GM19023 (cell line): Measurements from ENCODE around the gene GALNT4.

Experiments used
- ATAC-seq: cut with Tn5 transposase; IDR thresholded peaks from one replicate; pipeline ENCODE4 v1.9.1; 2021; ENCODE audit warnings: mild to moderate bottlenecking, moderate library complexity; ENCODE audit not compliant: unreplicated experiment

Gene GALNT4

DNA sequence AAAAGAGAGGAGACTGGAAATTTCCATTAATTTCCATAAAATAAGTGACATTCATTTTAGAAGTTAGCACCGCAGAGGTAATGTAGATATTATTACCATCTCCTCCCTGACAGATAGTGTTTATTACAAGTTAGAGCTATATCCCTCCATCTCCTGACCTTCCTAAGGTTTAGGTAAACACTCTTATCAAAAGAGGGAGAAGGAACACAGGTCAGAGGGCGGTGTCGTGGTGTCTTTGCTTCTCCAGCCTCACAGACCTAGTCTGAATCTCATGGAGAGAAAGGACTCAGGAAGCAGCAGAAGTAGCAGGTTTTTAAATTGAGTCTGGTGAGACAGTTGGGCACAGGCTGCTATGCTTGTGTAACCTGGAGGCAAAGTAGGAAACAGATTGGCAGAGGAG, 12.8 kb upstream of the GALNT4 start:
- ATAC-seq, result no peak

- no peak for ATAC-seq
These were observed 5.1 kb upstream of the GALNT4 start for GRCh38 chr12:89529738-89530137.

GRCh38 chr12:89528434-89528833, 3.8 kb upstream of the GALNT4 start:
- no peak for ATAC-seq

- ATAC-seq, result peak; percentile 73
These were observed 1.5 kb upstream of the GALNT4 start, which contains the start of gene POC1B for GRCh38 chr12:89525824-89526770. Gene POC1B (minus strand): TSS chr12:89526047. CDS start chr12:89525895, 152 bp downstream.

DNA sequence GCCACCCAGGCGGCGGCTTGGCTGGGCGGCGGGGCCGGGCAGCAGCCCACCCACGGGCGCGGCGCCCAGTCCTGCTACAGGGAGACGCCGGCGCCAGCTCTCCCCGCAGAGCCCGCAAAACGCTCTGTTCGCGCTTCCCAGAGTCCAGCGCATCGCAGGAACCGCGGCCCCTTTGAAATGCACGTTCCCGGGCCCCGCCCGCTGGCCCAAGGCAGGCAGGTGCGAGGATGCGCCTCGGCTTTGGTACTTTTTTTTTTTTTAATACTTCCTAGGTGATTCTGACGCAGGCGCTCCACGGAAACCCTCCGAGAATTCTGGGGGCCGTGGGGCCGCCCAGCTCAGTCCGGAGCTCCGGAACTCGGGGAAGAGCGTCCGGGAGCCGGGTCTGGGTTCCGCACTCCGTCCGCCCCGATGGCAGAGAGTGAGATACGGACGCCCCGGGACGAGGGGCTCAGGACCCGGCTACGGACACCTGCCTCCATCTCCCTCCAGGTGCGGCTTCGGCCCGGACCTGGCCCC, 768 bp upstream of the GALNT4 start:
- ATAC-seq, result peak; percentile 34

DNA sequence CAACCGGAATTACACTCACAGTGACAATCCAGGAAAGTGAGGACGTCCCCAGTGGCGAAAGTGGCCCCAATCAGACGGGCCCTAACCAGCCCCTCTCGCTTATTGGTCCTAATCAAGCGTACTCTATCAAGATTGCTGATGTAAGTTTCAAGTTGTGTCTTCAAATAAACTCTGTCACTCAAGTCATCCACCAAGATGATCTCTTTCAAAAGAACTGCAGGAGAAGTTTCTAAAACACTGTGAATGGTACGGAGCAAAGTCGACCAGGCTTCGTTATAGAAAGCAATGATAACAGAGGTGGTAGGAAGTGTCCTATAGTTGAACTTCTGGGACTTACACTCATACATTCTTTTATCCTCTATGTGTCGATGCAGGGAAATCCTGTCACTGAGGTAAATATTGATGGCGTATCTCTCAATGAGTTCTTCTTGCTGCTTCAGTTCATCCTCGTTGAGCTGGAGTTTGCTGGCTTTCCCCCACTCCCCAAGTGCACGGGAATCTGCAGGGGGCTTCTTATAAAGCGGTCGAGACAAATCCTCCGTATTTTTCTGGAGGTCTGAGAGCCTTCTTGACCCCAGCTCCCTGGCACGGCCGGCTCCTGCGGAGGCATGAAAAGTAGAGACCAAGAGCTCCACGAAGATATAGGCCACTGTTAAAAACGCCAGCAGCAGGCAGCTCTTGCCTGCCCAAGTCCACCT, 604 bp downstream of the GALNT4 start:
- no peak for ATAC-seq

DNA sequence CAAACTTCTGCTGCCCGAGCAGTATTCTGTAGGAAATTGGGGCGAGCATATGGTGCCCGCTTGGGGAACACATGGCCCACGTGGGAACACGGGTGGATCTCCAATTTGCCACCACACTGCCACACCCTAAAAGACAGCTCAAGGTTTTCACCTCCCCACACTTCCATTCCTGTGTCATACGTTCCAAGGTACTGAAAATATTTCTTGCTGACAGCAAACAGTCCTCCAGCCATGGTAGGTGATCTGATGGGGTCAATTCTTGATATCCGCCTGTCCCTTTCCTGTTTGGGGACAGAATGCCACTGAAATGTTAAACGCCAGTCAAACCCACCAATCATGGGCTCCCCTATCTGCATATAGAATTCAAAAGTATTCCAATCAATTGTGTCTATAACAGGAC, 1.2 kb downstream of the GALNT4 start:
- no peak for ATAC-seq

- ATAC-seq, result no peak
These were observed 3.0 kb downstream of the GALNT4 start for GRCh38 chr12:89521364-89522223.

GRCh38 chr12:89517720-89518119, 6.9 kb downstream of the GALNT4 start:
- no peak for ATAC-seq

- no peak for ATAC-seq
These were observed 8.0 kb downstream of the GALNT4 start for GRCh38 chr12:89516633-89517032.

- peak; percentile 63 for ATAC-seq
These were observed 9.8 kb downstream of the GALNT4 start for GRCh38 chr12:89514751-89515150.

DNA sequence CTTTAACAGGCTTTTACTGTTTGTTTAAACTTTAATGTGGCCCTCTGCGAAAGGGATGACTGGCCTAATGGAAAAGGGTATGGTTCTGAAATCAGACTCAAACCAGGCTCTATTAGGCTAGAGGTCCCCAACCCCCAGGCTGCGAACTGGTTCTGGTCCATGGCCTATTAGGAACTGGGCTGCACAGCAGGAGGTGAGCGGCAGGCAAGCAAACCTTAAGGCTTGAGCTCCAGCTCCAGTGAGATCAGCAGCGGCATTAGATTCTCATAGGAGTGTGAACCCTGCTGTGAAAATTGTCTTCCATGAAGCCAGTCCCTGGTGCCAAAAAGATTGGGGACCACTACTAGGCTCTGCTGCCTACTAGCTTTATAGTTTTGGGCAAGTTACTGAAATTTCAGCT, 11.1 kb downstream of the GALNT4 start:
- ATAC-seq, result no peak

DNA sequence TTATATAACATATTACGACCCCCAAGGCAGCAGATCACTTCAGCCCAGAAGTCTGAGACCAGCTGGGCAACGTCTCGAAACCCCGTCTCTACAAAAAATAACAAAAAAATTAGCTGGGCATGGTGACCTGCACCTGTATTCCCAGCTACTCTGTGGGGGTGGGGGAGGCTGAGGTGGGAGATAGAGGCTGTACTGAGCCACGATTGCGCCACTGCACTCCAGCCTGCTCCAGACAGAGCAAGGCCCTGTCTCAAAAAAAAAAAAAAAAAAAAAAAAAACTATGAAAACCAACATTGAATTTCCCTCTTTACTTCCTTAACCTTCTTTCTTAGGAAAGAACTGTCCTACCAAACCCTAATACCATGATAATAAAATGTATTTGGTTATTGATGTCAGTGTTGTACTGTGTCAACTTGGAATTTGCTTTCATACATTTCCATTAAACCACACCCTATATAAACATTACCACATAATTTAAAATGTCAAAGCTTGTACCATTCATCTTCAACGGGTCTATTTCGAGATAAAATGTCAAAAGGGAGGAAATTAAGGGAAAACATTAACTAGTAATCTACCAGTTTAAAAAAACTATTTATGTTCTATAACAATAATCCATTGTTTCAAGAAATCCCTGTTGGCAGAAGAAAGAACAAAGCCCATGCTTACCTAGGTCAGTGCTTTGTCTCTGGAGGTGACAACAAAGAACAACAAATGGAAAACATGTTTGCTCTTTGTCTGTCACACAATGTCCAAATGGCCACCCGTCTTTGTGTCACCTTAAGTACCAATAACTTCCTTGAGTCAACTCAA, 17.4 kb downstream of the GALNT4 start:
- no peak for ATAC-seq

GRCh38 chr12:89506050-89506449, 18.5 kb downstream of the GALNT4 start:
- ATAC-seq, result no peak

DNA sequence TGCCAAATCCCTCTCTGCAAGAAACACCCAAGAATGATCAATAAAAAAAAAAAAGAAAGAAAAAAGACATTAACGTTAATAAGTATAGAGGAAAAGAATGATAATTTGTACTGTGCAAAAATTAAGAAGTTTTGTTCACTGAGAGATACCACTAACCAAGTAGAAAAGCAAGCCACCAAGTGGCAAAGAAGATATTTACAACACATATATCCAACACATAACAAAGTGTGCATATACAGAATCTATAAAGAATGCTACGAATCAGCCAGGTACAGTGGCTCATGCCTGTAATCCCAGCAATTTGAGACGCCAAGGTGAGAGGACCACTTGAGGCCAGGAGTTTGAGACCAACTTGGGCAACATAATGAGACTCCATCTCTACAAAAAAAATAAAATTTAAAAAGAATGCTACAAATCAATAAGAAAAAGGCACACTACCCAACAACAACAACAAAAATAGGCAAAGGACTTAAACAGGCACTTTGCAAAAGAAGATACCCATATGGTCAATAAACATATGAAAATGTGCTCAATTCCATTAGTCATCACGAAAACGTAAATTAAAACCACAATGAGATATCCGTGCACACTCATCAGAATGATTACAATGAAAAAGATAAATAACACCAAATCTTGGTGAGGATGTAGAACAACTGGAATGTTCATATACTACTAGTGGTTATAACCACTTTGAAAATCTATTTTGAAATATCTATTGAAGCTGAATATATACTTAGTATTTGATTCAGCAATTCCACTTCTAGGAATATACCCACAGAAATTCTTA, 19.8 kb downstream of the GALNT4 start:
- no peak for ATAC-seq

- no peak for ATAC-seq
These were observed 22.8 kb downstream of the GALNT4 start for GRCh38 chr12:89501793-89502192.

GRCh38 chr12:89499857-89500256, 24.7 kb downstream of the GALNT4 start:
- no peak for ATAC-seq

DNA sequence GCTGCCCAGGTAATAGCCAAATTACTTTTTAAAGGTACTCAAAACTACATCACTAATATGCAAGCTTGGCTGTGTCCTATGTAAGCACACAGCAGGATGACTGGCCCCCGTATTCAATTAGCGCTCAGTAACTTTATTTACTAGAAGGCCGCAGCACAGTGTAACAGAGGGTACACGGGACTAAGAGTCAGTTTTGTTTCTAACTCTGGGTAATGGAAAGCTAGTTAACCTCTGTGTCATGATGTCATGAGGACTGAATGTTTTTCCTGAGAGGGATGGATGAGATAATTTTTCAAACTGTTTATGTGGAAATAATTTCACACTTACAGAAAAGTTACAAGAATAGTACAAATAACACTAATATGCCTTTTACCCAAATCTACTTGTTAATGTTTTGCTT, 27.1 kb downstream of the GALNT4 start:
- no peak for ATAC-seq

GRCh38 chr12:89497005-89497404, 27.6 kb downstream of the GALNT4 start:
- no peak for ATAC-seq
